GM13977 (cell line): ENCODE measurements around the gene HM13.
A peak's percentile ranks its signal among the peaks of the same experiment; 100 is the strongest.
"Not testable (repeated sequence)": the region's sequence is repeated elsewhere in the genome, so short reads cannot be mapped to it uniquely, and the experiment has no call there.

Source experiments
- DNase-seq: peaks from one replicate; pipeline ENCODE4 v3.0.0; 2012; ENCODE audit warnings: low spot score
- in situ Hi-C: fragments of 300-500 bp; cut with MboI; formaldehyde crosslinking; loops from one replicate; pipeline ENCODE4 v1.12.0; 2022; ENCODE audit warnings: low sequenced_read_pairs, low pct_unique_long_range_greater_than_20kb, mixed read lengths, inconsistent platforms; ENCODE audit not compliant: unreplicated experiment
- TF ChIP-seq, protein P1 (sequence below): IDR thresholded peaks from 2 replicates; pipeline ENCODE4 v1.5.1; 2012; ENCODE audit warnings: mild to moderate bottlenecking, control low read depth; ENCODE audit not compliant: insufficient read depth; ENCODE audit errors: extremely low read depth, missing control alignments

The HM13 gene

DNA sequence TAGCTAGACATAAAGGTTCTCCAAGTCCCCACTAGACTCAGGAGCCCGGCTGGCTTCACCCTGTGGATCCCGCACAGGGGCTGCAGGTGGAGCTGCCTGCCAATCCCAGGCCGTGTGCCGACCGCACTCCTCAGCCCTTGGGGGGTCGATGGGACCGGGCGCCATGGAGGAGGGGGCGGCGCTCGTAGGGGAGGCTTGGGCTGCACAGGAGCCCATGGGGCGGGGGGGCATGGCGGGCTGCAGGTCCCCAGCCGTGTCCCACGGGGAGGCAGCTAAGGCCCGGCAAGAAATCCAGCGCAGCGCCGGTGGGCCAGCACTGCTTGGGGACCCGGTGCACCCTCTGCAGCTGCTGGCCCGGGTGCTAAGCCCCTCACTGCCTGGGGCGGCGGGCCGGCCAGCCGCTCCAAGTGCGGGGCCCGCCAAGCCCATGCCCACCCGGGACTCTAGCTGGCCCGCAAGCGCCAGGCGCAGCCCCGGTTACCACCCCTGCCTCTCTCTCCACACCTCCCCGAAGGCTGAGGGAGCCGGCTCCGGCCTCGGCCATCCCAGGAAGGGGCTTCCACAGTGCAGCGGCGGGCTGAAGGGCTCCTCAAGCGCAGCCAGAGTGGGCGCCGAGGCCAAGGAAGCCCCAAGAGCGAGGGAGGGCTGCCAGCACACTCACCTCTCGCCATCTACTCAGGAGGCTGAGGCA lies 64.4 kb downstream of the HM13 start:
- TF ChIP-seq, protein P1, sequence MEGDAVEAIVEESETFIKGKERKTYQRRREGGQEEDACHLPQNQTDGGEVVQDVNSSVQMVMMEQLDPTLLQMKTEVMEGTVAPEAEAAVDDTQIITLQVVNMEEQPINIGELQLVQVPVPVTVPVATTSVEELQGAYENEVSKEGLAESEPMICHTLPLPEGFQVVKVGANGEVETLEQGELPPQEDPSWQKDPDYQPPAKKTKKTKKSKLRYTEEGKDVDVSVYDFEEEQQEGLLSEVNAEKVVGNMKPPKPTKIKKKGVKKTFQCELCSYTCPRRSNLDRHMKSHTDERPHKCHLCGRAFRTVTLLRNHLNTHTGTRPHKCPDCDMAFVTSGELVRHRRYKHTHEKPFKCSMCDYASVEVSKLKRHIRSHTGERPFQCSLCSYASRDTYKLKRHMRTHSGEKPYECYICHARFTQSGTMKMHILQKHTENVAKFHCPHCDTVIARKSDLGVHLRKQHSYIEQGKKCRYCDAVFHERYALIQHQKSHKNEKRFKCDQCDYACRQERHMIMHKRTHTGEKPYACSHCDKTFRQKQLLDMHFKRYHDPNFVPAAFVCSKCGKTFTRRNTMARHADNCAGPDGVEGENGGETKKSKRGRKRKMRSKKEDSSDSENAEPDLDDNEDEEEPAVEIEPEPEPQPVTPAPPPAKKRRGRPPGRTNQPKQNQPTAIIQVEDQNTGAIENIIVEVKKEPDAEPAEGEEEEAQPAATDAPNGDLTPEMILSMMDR = no peak
- no peak for DNase-seq
- in situ Hi-C loops = no loop called here

DNA sequence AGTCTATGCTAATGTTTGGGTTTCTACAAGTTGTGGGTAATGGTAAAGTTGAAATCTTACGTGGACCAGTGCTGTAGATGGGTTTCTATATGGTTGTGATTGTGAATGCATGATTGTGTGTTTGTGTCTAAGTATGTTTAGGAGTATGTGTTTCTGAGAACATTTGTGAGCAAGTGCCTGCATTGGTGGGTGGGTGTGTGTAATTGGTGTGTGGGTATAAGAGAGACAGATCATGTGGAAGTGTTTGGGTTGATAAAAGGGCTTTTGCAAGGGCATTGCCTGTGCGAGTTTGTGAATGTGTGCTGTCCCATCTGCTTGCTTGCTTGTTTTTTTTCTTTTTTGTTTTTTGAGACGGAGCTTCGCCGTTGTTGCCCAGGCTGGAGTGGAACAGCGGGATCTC lies 65.0 kb downstream of the HM13 start:
- no peak for DNase-seq
- TF ChIP-seq, protein P1 = no peak
- in situ Hi-C loops = no loop called here

DNA sequence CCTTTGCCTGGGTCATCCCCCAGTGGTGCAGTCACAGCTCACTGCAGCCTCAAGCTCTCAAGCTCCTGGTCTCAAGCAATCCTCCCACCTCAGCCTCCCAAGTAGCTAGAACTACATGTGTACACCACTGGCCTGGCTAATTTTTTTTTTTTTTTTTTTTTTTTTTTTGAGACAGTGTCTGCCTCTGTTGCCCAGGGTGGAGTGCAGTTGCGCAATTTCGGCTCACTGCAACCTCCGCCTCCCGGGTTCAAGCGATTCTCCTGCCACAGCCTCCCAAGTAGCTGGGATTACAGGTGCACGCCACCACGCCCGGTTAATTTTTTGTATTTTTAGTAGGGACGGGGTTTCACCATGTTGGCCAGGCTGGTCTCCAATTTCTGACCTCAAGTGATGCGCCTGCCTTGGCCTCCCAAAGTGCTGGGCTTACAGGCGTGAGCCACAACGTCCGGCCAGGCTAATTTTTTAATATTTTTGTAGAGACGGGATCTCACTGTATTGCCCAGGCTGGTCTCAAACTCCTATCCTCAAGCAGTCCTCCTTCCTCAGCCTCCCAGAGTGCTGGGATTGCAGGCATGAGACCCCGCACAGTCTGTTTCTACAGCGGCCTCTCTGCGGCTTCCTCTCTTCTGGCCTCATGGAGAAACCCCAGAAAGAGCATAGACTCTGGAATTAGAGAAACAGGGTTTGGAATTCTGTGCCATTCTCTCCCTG lies 65.9 kb downstream of the HM13 start:
- DNase-seq, in situ Hi-C loops: not testable (repeated sequence)

DNA sequence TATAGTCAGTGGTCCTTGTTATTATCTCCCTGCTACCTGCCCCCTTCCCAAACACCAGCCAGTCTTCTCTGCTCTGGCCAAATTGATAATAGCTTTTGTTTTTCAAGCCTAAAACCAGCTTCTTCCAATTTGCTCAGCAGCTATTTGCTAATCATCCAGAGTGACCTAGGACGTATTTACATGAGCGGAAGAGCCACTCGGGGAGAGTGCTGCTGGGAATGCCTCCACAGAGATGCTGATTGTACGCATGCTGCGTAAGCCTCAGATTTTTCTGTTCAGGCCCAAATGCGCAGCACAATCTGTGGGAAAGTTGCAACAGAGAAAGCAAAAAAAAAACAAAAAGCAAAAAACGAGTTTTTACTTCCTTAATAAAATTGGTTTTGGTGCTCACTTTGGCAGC lies 66.5 kb downstream of the HM13 start:
- in situ Hi-C loops = no loop called here
- no peak for DNase-seq
- TF ChIP-seq, protein P1 = no peak

DNA sequence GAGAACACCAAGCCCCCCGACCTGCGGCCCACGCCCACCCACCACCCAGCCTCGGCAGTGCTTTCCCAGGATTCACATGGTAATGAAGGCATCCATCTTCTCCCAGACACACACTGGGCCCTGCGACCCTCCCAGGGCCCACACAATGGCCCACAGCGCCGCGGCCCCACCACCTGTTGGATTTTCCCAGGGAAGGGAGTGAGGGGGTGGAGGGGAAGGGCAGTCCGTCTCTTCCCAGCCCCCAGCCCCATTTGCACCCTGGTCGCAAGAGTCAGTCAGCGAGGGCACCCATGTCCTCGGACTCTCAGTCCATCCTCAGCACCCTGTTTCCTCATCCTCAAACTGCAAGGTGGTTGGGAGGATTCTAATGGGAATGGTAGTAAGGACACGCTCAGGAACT lies 67.1 kb downstream of the HM13 start:
- no peak for DNase-seq
- in situ Hi-C loops = no loop called here
- TF ChIP-seq, protein P1 = no peak

DNA sequence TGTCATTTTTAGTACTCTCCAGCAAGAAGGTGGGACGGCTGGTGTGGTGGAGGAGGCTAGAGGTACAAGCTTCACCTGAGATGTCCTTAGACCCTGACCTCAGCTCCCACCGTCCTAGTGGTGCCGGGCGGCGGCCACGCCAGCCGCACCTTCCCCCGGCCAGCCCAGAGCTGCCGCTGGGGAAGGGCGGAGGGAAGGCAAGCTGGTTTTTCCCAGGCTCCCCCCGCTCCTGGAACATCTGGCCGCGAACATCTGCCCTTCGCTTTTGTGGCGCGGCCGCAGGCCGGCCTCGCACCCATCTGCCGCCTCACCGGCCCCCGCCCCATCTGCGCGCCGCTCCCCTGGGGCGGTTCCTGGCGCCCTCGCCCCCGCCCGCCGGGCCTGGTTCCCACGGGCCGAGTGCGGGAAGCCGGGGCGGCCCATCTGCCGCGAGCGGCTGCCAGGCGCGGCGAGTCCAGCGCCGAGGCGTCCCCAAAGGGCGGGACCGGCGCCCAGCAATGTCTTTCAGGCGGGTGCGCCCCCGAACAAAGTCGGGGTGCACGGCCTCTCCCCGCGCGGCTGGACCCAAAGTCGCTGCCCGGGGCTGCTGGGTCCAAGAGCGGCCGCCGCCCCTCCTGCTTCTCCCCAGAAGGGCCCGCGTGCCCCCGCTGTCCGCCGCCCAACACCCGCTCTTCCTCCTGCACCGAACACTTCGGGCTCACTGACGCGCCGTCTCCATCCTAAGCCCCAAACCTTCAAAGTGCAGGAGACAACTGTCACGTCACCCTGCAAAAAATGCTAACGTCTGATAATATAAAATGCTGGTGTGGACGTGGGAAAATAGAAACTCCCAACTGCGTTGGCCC lies 73.5 kb downstream of the HM13 start:
- in situ Hi-C loops = no loop called here
- TF ChIP-seq, protein P1 = no peak
- peak; percentile 65 for DNase-seq
